ENCODE data around the gene STX19.

GRCh38 chr3:94020293-94020692 is 8.1 kb downstream of the STX19 start:
- TF ChIP-seq CTCF (IDR thresholded peaks at IDR 0.05; ENCODE audit: low read length) (no peak), EZH2 (IDR thresholded peaks at IDR 0.05; ENCODE audit: borderline replicate concordance, low read length) (no peak)
